ENCODE results near the gene FOXD3.

Gene FOXD3

DNA sequence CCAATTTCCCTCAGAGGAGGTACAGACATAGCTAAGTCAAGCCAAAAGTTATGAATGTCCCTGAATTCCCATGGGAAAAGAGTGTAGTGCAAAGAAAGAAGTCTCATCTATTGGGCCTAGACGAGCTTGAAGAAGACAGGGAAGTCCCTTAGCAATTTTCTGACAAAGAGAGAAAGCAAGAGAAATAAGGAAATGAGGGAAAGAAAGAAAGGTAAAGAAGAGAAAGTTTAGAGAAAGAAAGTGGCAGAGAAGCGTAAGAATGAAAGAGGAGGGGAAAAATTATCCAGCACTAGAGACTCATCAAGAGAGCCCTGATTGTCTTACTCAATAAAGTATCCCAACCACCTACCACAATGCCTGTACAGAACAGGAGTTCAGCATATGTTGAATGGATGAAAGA is 40.6 kb upstream of the FOXD3 start:
- H3K4me2 ChIP-seq (ENCODE audit: low read depth, low read length) = no peak overlapping the region
- no peak overlapping the region for H3K27ac ChIP-seq (ENCODE audit: low read length)
- no peaks in the 10 kb centered on the region for H3K9me2 ChIP-seq (replicated peaks; ENCODE audit: insufficient read depth, low read length)
- no peak overlapping the region for H2AFZ ChIP-seq (ENCODE audit: low read length)
- H3K9me3 ChIP-seq (replicated peaks; ENCODE audit: insufficient read depth, low read length) = no peaks in the 10 kb centered on the region
- DNase-seq = no peak
- H3K27me3 ChIP-seq (replicated peaks; ENCODE audit: insufficient read depth, low read length) = no peaks in the 10 kb centered on the region
- no peaks in the 10 kb centered on the region for H3F3A ChIP-seq (ENCODE audit: insufficient read depth, low read length)
- H3K4me3 ChIP-seq (ENCODE audit: low read length) = no peak overlapping the region
- no peaks in the 10 kb centered on the region for H3K4me1 ChIP-seq (ENCODE audit: low read length)
- no peaks in the 10 kb centered on the region for H3K36me3 ChIP-seq (replicated peaks; ENCODE audit: insufficient read depth, low read length)
- no peaks in the 10 kb centered on the region for H3K79me2 ChIP-seq (ENCODE audit: low read length)
- TF ChIP-seq, protein P1, sequence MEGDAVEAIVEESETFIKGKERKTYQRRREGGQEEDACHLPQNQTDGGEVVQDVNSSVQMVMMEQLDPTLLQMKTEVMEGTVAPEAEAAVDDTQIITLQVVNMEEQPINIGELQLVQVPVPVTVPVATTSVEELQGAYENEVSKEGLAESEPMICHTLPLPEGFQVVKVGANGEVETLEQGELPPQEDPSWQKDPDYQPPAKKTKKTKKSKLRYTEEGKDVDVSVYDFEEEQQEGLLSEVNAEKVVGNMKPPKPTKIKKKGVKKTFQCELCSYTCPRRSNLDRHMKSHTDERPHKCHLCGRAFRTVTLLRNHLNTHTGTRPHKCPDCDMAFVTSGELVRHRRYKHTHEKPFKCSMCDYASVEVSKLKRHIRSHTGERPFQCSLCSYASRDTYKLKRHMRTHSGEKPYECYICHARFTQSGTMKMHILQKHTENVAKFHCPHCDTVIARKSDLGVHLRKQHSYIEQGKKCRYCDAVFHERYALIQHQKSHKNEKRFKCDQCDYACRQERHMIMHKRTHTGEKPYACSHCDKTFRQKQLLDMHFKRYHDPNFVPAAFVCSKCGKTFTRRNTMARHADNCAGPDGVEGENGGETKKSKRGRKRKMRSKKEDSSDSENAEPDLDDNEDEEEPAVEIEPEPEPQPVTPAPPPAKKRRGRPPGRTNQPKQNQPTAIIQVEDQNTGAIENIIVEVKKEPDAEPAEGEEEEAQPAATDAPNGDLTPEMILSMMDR (IDR thresholded peaks at IDR 0.05; ENCODE audit: low read length) = no peak
- TF ChIP-seq EZH2phosphoT487 (IDR thresholded peaks at IDR 0.05; ENCODE audit: low read length) = no peak
- no peak for TF ChIP-seq EZH2 (optimal IDR thresholded peaks at IDR 0.05; ENCODE audit: low read depth, low read length)
- no peaks in the 10 kb centered on the region for H4K20me1 ChIP-seq (ENCODE audit: insufficient read depth, low read length)
- H3K9ac ChIP-seq (ENCODE audit: low read length) = no peak overlapping the region

DNA sequence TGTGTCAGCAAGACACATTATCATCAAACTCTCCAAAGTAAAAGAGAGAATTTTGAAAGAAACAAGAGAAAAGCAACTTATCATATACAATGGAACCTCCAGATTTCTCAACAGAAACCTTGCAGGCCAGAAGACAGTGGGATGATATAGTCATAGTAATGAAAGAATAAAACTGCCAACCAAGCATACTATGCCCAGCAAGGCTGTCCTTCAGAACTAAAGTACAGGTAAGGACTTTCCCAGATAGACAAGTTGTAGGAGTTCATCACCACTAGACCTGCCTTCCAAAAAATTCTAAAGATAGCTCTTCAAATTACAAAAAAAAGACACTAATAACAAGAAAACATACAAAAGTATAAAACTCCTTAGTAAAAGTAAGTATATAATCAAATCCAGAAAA is 33.2 kb upstream of the FOXD3 start:
- Histone ChIP-seq H3K9me3 (replicated peaks; ENCODE audit: insufficient read depth, low read length) (no peaks in the 10 kb centered on the region), H3K79me2 (ENCODE audit: low read length) (no peaks in the 10 kb centered on the region), H3K4me3 (ENCODE audit: low read length) (no peak overlapping the region), H3K27me3 (replicated peaks; ENCODE audit: insufficient read depth, low read length) (no peaks in the 10 kb centered on the region), H3K9ac (ENCODE audit: low read length) (no peak overlapping the region), H3K4me2 (ENCODE audit: low read depth, low read length) (no peak overlapping the region), H3K27ac (ENCODE audit: low read length) (no peak overlapping the region), H3K4me1 (ENCODE audit: low read length) (no peaks in the 10 kb centered on the region), H4K20me1 (ENCODE audit: insufficient read depth, low read length) (no peaks in the 10 kb centered on the region), H3K36me3 (replicated peaks; ENCODE audit: insufficient read depth, low read length) (no peaks in the 10 kb centered on the region), H2AFZ (ENCODE audit: low read length) (no peak overlapping the region), H3F3A (ENCODE audit: insufficient read depth, low read length) (no peaks in the 10 kb centered on the region), H3K9me2 (replicated peaks; ENCODE audit: insufficient read depth, low read length) (no peaks in the 10 kb centered on the region)
- TF ChIP-seq, protein P1 (IDR thresholded peaks at IDR 0.05; ENCODE audit: low read length) = no peak
- TF ChIP-seq EZH2phosphoT487 (IDR thresholded peaks at IDR 0.05; ENCODE audit: low read length) (no peak), EZH2 (optimal IDR thresholded peaks at IDR 0.05; ENCODE audit: low read depth, low read length) (no peak)
- DNase-seq = no peak

GRCh38 chr1:63294803-63295594 is 27.4 kb upstream of the FOXD3 start:
- Histone ChIP-seq H3K4me2 (ENCODE audit: low read depth, low read length) (no peak overlapping the region), H4K20me1 (ENCODE audit: insufficient read depth, low read length) (no peaks in the 10 kb centered on the region), H3K27me3 (replicated peaks; ENCODE audit: insufficient read depth, low read length) (no peaks in the 10 kb centered on the region), H2AFZ (ENCODE audit: low read length) (no peak overlapping the region), H3K9me3 (replicated peaks; ENCODE audit: insufficient read depth, low read length) (no peaks in the 10 kb centered on the region), H3F3A (ENCODE audit: insufficient read depth, low read length) (no peaks in the 10 kb centered on the region), H3K36me3 (replicated peaks; ENCODE audit: insufficient read depth, low read length) (no peaks in the 10 kb centered on the region), H3K4me1 (ENCODE audit: low read length) (no peaks in the 10 kb centered on the region), H3K79me2 (ENCODE audit: low read length) (no peaks in the 10 kb centered on the region), H3K9ac (ENCODE audit: low read length) (no peak overlapping the region), H3K27ac (ENCODE audit: low read length) (no peak overlapping the region), H3K4me3 (ENCODE audit: low read length) (no peak overlapping the region), H3K9me2 (replicated peaks; ENCODE audit: insufficient read depth, low read length) (no peaks in the 10 kb centered on the region)
- TF ChIP-seq, protein P1 (IDR thresholded peaks at IDR 0.05; ENCODE audit: low read length) = no peak
- TF ChIP-seq EZH2 (optimal IDR thresholded peaks at IDR 0.05; ENCODE audit: low read depth, low read length) = no peak
- no peak for TF ChIP-seq EZH2phosphoT487 (IDR thresholded peaks at IDR 0.05; ENCODE audit: low read length)
- DNase-seq = no peak

All from MM.1S (cell line).